ENCODE measurements around the gene OR2J1. TPM values are rescaled to one million over a fixed set of nuclear protein-coding genes. Genes with fewer than 3 reads are reported as not detected.

OR2J1 gene
- total RNA-seq (not detected), polyA plus RNA-seq (0.02 TPM)
- long read RNA-seq, donor 1, result 0 reads
- long read RNA-seq, donor 2, result 0 reads
- long read RNA-seq, donor 3, result 0 reads
- long read RNA-seq, donor 4, result 0 reads
- long read RNA-seq, donor 5, result 0 reads
- long read RNA-seq, donor 6, result 0 reads
- long read RNA-seq, donor 7, result 0 reads
- long read RNA-seq, donor 8, result 0 reads
- long read RNA-seq, donor 9, result 0 reads
- long read RNA-seq, donor 10, result 0 reads

- Histone ChIP-seq H3K4me1 (ENCODE audit: control insufficient read depth in 2 of 2, insufficient read depth in 2 of 2, low read length in 2 of 2) (no peaks in the 10 kb centered on the region), H3K27ac (ENCODE audit: low read depth in 1 of 2, low read length in 1 of 2) (no peak within 1 kb of the TSS), H3K4me3 (ENCODE audit: low read length in 2 of 2) (no peak within 1 kb of the TSS), H3K9me3 (ENCODE audit: control insufficient read depth in 2 of 2, insufficient read depth in 1 of 2, low read length in 1 of 2) (no peaks in the 10 kb centered on the region), H3K36me3 (ENCODE audit: control insufficient read depth in 2 of 2, insufficient read depth in 2 of 2, low read length in 1 of 2) (no peaks in the 10 kb centered on the region), H3K27me3 (ENCODE audit: control insufficient read depth in 2 of 2, insufficient read depth in 1 of 2, low read length in 1 of 2) (no peaks in the 10 kb centered on the region)
- no peak for DNase-seq (ENCODE audit: low read depth in 6 of 9, low spot score in 9 of 9)
- 90% methylated on average over 3 of the region's 3 CpGs for WGBS
Measured at GRCh38 chr6:29099190-29099589, at the start of gene OR2J1. OR2J1 (plus strand) TSS chr6:29099490; CDS start chr6:29100943, 1,453 bp downstream.

GRCh38 chr6:29051680-29052079 is 47.6 kb upstream of the OR2J1 start:
- WGBS, result 89% methylated on average over 3 of the region's 3 CpGs
- H3K9me3 ChIP-seq (ENCODE audit: control insufficient read depth in 2 of 2, insufficient read depth in 1 of 2, low read length in 1 of 2), result no peaks in the 10 kb centered on the region

GRCh38 chr6:29071831-29072723 is 27.2 kb upstream of the OR2J1 start:
- no peak overlapping the region for H3K4me3 ChIP-seq (ENCODE audit: low read length in 2 of 2)
- no peak for DNase-seq (ENCODE audit: low read depth in 6 of 9, low spot score in 9 of 9)
- H3K27ac ChIP-seq (ENCODE audit: low read depth in 1 of 2, low read length in 1 of 2), result no peak overlapping the region
- H3K9me3 ChIP-seq (ENCODE audit: control insufficient read depth in 2 of 2, insufficient read depth in 1 of 2, low read length in 1 of 2), result no peaks in the 10 kb centered on the region
- no peaks in the 10 kb centered on the region for H3K27me3 ChIP-seq (ENCODE audit: control insufficient read depth in 2 of 2, insufficient read depth in 1 of 2, low read length in 1 of 2)
- WGBS, result 38% methylated on average over 9 of the region's 9 CpGs
- H3K36me3 ChIP-seq (ENCODE audit: control insufficient read depth in 2 of 2, insufficient read depth in 2 of 2, low read length in 1 of 2), result no peaks in the 10 kb centered on the region
- no peaks in the 10 kb centered on the region for H3K4me1 ChIP-seq (ENCODE audit: control insufficient read depth in 2 of 2, insufficient read depth in 2 of 2, low read length in 2 of 2)

More at GRCh38 chr6:29051680-29052079, 47.6 kb upstream of the OR2J1 start:
- Histone ChIP-seq H3K4me1 (ENCODE audit: control insufficient read depth in 2 of 2, insufficient read depth in 2 of 2, low read length in 2 of 2) (no peaks in the 10 kb centered on the region), H3K36me3 (ENCODE audit: control insufficient read depth in 2 of 2, insufficient read depth in 2 of 2, low read length in 1 of 2) (no peaks in the 10 kb centered on the region), H3K27ac (ENCODE audit: low read depth in 1 of 2, low read length in 1 of 2) (no peak overlapping the region), H3K4me3 (ENCODE audit: low read length in 2 of 2) (no peak overlapping the region), H3K27me3 (ENCODE audit: control insufficient read depth in 2 of 2, insufficient read depth in 1 of 2, low read length in 1 of 2) (no peaks in the 10 kb centered on the region)
- DNase-seq (ENCODE audit: low read depth in 6 of 9, low spot score in 9 of 9), result no peak

DNA sequence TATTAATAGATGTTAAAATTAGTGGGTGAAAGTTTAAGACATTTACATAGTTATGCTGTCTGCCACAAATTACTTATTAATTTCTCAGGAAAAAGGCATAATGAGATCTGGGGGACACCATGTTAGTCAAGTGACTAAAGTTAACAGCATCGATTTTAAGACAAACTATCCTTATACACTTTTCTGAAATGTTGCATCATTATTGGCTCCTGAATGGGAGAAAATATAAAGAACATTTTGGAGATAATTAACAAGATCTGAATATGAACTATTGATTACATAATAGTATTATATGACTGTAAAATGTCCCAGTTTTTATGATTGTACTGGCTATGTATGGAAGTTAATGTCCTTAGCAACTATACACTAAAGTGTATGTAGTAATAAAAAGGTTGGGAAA is 20.1 kb upstream of the OR2J1 start:
- Histone ChIP-seq H3K4me1 (ENCODE audit: control insufficient read depth in 2 of 2, insufficient read depth in 2 of 2, low read length in 2 of 2) (no peaks in the 10 kb centered on the region), H3K27me3 (ENCODE audit: control insufficient read depth in 2 of 2, insufficient read depth in 1 of 2, low read length in 1 of 2) (no peaks in the 10 kb centered on the region), H3K27ac (ENCODE audit: low read depth in 1 of 2, low read length in 1 of 2) (no peak overlapping the region), H3K36me3 (ENCODE audit: control insufficient read depth in 2 of 2, insufficient read depth in 2 of 2, low read length in 1 of 2) (no peaks in the 10 kb centered on the region), H3K9me3 (ENCODE audit: control insufficient read depth in 2 of 2, insufficient read depth in 1 of 2, low read length in 1 of 2) (no peaks in the 10 kb centered on the region), H3K4me3 (ENCODE audit: low read length in 2 of 2) (no peak overlapping the region)
- no peak for DNase-seq (ENCODE audit: low read depth in 6 of 9, low spot score in 9 of 9)
- WGBS, result 95% methylated on average over 1 of the region's 1 CpG

DNA sequence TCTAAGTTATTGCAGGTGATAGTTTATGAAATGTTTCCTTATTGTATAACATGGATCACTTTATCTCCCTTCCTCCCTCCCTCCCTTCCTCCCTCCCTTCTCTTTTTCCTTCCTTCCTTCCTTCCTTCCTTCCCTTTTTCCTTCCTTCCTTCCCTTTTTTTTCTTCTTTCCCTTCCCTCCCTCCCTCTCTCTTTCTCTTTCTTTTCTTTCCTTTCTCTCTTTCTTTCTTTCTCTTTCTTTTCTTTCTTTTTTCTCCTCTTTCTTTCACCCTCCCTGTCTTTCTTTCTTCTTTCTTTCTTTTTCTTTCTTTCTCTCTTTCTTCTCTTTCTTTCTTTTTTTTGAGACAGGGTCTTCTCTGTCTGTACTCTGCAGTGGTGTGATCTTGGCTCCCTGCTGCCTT is 18.0 kb upstream of the OR2J1 start:
- no peak for DNase-seq (ENCODE audit: low read depth in 6 of 9, low spot score in 9 of 9)
- Histone ChIP-seq H3K4me3 (ENCODE audit: low read length in 2 of 2) (no peak overlapping the region), H3K27ac (ENCODE audit: low read depth in 1 of 2, low read length in 1 of 2) (no peak overlapping the region)

DNA sequence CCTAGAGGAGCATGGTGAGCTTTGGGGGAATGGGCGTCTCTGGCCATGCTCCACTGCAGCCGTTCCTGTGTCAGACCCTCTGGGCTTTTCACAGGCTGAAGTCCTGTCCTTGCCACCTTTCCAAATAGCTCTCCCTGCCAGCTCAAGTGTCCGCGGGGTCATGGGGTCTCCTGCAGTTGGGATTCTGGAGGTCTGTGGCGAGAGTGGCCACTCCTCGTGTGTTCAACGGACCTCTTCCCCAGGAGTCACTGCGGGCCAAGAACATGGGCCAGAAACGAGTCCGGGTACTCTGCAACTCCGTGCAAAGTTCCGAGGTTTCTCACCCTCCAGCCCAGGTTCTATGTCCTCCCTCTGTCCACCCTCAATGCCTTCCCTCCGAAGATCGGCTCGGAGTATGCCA is 16.8 kb upstream of the OR2J1 start:
- Histone ChIP-seq H3K27me3 (ENCODE audit: control insufficient read depth in 2 of 2, insufficient read depth in 1 of 2, low read length in 1 of 2) (no peaks in the 10 kb centered on the region), H3K9me3 (ENCODE audit: control insufficient read depth in 2 of 2, insufficient read depth in 1 of 2, low read length in 1 of 2) (no peaks in the 10 kb centered on the region), H3K36me3 (ENCODE audit: control insufficient read depth in 2 of 2, insufficient read depth in 2 of 2, low read length in 1 of 2) (no peaks in the 10 kb centered on the region), H3K4me1 (ENCODE audit: control insufficient read depth in 2 of 2, insufficient read depth in 2 of 2, low read length in 2 of 2) (no peaks in the 10 kb centered on the region), H3K4me3 (ENCODE audit: low read length in 2 of 2) (no peak overlapping the region), H3K27ac (ENCODE audit: low read depth in 1 of 2, low read length in 1 of 2) (no peak overlapping the region)
- no peak for DNase-seq (ENCODE audit: low read depth in 6 of 9, low spot score in 9 of 9)
- 96% methylated on average over 15 of the region's 15 CpGs for WGBS

More for the DNA sequence above, 18.0 kb upstream of the OR2J1 start:
- Histone ChIP-seq H3K4me1 (ENCODE audit: control insufficient read depth in 2 of 2, insufficient read depth in 2 of 2, low read length in 2 of 2) (no peaks in the 10 kb centered on the region), H3K9me3 (ENCODE audit: control insufficient read depth in 2 of 2, insufficient read depth in 1 of 2, low read length in 1 of 2) (no peaks in the 10 kb centered on the region), H3K27me3 (ENCODE audit: control insufficient read depth in 2 of 2, insufficient read depth in 1 of 2, low read length in 1 of 2) (no peaks in the 10 kb centered on the region), H3K36me3 (ENCODE audit: control insufficient read depth in 2 of 2, insufficient read depth in 2 of 2, low read length in 1 of 2) (no peaks in the 10 kb centered on the region)

- WGBS, result 93% methylated on average over 1 of the region's 1 CpG
- DNase-seq (ENCODE audit: low read depth in 6 of 9, low spot score in 9 of 9), result no peak
- Histone ChIP-seq H3K9me3 (ENCODE audit: control insufficient read depth in 2 of 2, insufficient read depth in 1 of 2, low read length in 1 of 2) (no peaks in the 10 kb centered on the region), H3K36me3 (ENCODE audit: control insufficient read depth in 2 of 2, insufficient read depth in 2 of 2, low read length in 1 of 2) (no peaks in the 10 kb centered on the region), H3K27me3 (ENCODE audit: control insufficient read depth in 2 of 2, insufficient read depth in 1 of 2, low read length in 1 of 2) (no peaks in the 10 kb centered on the region), H3K27ac (ENCODE audit: low read depth in 1 of 2, low read length in 1 of 2) (no peak within 1 kb of the TSS), H3K4me3 (ENCODE audit: low read length in 2 of 2) (no peak within 1 kb of the TSS), H3K4me1 (ENCODE audit: control insufficient read depth in 2 of 2, insufficient read depth in 2 of 2, low read length in 2 of 2) (no peaks in the 10 kb centered on the region)
Measured at GRCh38 chr6:29087213-29087612, 12.1 kb upstream of the OR2J1 start, which contains the start of gene OR2B3. OR2B3 (minus strand) TSS chr6:29087313; CDS start chr6:29087248, 65 bp downstream.

DNA sequence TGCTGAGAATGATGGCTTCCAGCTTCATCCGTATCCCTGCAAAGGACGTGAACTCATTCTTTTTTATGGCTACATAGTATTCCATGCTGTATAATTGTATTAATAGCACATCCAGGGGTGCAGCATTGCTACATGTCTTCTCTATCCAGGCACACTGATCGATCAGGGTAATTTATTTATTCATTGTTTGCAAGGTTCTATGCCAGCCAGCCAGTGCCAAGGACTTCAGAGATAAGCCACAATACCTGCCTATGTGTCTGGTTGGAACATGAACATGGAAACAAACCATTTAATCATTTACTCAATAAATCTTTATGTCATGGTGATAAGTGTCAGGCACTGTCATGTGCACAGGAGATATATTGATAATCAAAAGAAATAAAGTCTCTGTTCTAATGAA is 6.3 kb upstream of the OR2J1 start:
- Histone ChIP-seq H3K36me3 (ENCODE audit: control insufficient read depth in 2 of 2, insufficient read depth in 2 of 2, low read length in 1 of 2) (no peaks in the 10 kb centered on the region), H3K9me3 (ENCODE audit: control insufficient read depth in 2 of 2, insufficient read depth in 1 of 2, low read length in 1 of 2) (no peaks in the 10 kb centered on the region), H3K4me3 (ENCODE audit: low read length in 2 of 2) (no peak overlapping the region), H3K4me1 (ENCODE audit: control insufficient read depth in 2 of 2, insufficient read depth in 2 of 2, low read length in 2 of 2) (no peaks in the 10 kb centered on the region), H3K27ac (ENCODE audit: low read depth in 1 of 2, low read length in 1 of 2) (no peak overlapping the region), H3K27me3 (ENCODE audit: control insufficient read depth in 2 of 2, insufficient read depth in 1 of 2, low read length in 1 of 2) (no peaks in the 10 kb centered on the region)
- 94% methylated on average over 3 of the region's 3 CpGs for WGBS
- DNase-seq (ENCODE audit: low read depth in 6 of 9, low spot score in 9 of 9), result no peak

DNA sequence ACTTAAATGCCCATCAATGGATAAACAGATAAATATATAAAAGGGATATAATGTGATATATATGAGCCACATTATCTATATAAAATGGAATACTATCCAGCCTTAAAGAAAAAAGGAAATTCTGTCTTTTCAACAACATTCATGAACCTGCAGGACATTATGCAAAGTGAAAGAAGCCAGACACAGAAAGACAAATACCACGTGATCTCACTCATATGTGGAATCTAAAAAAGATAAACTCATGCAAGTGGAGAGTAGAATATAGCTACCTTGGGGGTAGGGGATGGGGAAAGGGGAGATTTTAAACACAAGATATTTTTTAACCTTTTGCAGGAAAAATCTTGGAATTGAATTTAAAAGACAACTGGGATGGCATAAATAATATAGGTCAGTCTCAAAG is 1.5 kb upstream of the OR2J1 start:
- H3K9me3 ChIP-seq (ENCODE audit: control insufficient read depth in 2 of 2, insufficient read depth in 1 of 2, low read length in 1 of 2), result no peaks in the 10 kb centered on the region
- no peak for DNase-seq (ENCODE audit: low read depth in 6 of 9, low spot score in 9 of 9)
- no peaks in the 10 kb centered on the region for H3K27me3 ChIP-seq (ENCODE audit: control insufficient read depth in 2 of 2, insufficient read depth in 1 of 2, low read length in 1 of 2)
- no peaks in the 10 kb centered on the region for H3K4me1 ChIP-seq (ENCODE audit: control insufficient read depth in 2 of 2, insufficient read depth in 2 of 2, low read length in 2 of 2)
- H3K4me3 ChIP-seq (ENCODE audit: low read length in 2 of 2), result no peak overlapping the region
- 88% methylated on average over 1 of the region's 1 CpG for WGBS
- no peaks in the 10 kb centered on the region for H3K36me3 ChIP-seq (ENCODE audit: control insufficient read depth in 2 of 2, insufficient read depth in 2 of 2, low read length in 1 of 2)
- H3K27ac ChIP-seq (ENCODE audit: low read depth in 1 of 2, low read length in 1 of 2), result no peak overlapping the region
